AG04450 (cell line): Measurements from ENCODE around the gene KSR2. TPM values are rescaled to one million over a fixed set of nuclear protein-coding genes. Genes with fewer than 3 reads are reported as not detected.

Source experiments
- CTCF ChIA-PET: fragments of 300-600, 350-600 bp; formaldehyde crosslinking; extraction: SDS; loops from one replicate; lab custom pipeline; 2022; ENCODE audit warnings: antibody characterized with exemption, inconsistent platforms; lab: Charles Lee
- POLR2A ChIA-PET: fragments of 350-600 bp; formaldehyde crosslinking; extraction: SDS; loops from one replicate; lab custom pipeline; 2021; ENCODE audit warnings: antibody characterized with exemption, inconsistent platforms; lab: Yijun Ruan, JAX
- DNase-seq: peaks from one replicate; pipeline ENCODE4 v3.0.0-alpha.2; 2011; ENCODE audit warnings: low read depth, low spot score
- H3K27ac ChIP-seq: one replicate; pipeline ENCODE4 v1.5.1; 2012; ENCODE audit warnings: low read depth, low read length, control low read depth
- H3K27me3 ChIP-seq: one replicate; pipeline ENCODE4 v1.6.0; 2012; ENCODE audit warnings: low read length; ENCODE audit not compliant: control insufficient read depth, insufficient read depth
- H3K4me3 ChIP-seq: 2 replicates; pipeline ENCODE4 v1.5.1; 2011; ENCODE audit warnings: mild to moderate bottlenecking, low read depth, low read length, control low read depth
- H3K9me3 ChIP-seq: 2 replicates; pipeline ENCODE4 v1.5.1; 2012; ENCODE audit warnings: low read length; ENCODE audit not compliant: control insufficient read depth, insufficient read depth
- polyA plus RNA-seq: library from polyadenylated mRNA; depleted of rRNA; stranded (reverse); fragments of >200 nt; gene quantifications from 2 replicates; pipeline ENCODE4 v1.2.3, GENCODE V29; 2011
- TF ChIP-seq, protein P1 (sequence below): IDR thresholded peaks from 2 replicates; pipeline ENCODE4 v1.5.1; 2011; ENCODE audit warnings: low read depth, low read length, control low read depth, inconsistent platforms

KSR2 gene
- polyA plus RNA-seq, 1 experiment = not detected

- POLR2A ChIA-PET = no interaction called here
These were observed 454.8 kb downstream of the KSR2 start for GRCh38 chr12:117514016-117514415.

GRCh38 chr12:117513353-117513752, 455.4 kb downstream of the KSR2 start:
- ChIA-PET CTCF (no interaction called here), POLR2A (no interaction called here)
- no peaks in the 10 kb centered on the region for H3K27me3 ChIP-seq
- TF ChIP-seq, protein P1, sequence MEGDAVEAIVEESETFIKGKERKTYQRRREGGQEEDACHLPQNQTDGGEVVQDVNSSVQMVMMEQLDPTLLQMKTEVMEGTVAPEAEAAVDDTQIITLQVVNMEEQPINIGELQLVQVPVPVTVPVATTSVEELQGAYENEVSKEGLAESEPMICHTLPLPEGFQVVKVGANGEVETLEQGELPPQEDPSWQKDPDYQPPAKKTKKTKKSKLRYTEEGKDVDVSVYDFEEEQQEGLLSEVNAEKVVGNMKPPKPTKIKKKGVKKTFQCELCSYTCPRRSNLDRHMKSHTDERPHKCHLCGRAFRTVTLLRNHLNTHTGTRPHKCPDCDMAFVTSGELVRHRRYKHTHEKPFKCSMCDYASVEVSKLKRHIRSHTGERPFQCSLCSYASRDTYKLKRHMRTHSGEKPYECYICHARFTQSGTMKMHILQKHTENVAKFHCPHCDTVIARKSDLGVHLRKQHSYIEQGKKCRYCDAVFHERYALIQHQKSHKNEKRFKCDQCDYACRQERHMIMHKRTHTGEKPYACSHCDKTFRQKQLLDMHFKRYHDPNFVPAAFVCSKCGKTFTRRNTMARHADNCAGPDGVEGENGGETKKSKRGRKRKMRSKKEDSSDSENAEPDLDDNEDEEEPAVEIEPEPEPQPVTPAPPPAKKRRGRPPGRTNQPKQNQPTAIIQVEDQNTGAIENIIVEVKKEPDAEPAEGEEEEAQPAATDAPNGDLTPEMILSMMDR = no peak
- H3K27ac ChIP-seq = no peak overlapping the region
- DNase-seq = no peak
- H3K4me3 ChIP-seq = no peak overlapping the region
- H3K9me3 ChIP-seq = peaks cover 17% of the 10 kb centered on the region; the same call in 1 of the 2 replicates

More at GRCh38 chr12:117514016-117514415, 454.8 kb downstream of the KSR2 start:
- TF ChIP-seq, protein P1 = no peak
- H3K9me3 ChIP-seq = peaks cover 23% of the 10 kb centered on the region; the same call in 1 of the 2 replicates
- H3K4me3 ChIP-seq = no peak overlapping the region
- no peak for DNase-seq
- CTCF ChIA-PET = no interaction called here
- no peaks in the 10 kb centered on the region for H3K27me3 ChIP-seq
- H3K27ac ChIP-seq = no peak overlapping the region

DNA sequence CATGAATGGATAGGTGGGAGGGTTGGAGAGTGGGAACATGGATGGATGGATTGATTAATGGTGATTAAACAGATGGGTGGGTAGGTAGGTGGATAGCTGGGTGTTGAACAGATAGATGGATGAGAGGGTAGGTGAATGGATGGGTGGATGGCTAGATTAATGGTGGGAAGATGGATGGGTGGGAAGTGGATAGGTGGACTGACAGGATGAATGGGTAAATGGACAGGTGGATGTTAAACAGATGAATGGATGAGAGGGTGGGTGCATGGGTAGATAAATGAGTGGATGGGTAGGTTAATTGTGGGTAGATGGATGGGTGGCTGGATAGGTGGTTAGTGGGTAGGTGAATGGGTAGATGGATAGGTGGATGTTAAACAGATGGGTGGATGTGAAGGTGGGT, 460.3 kb downstream of the KSR2 start:
- H3K27ac ChIP-seq = no peak overlapping the region
- H3K4me3 ChIP-seq = no peak overlapping the region
- POLR2A ChIA-PET = no interaction called here
- TF ChIP-seq, protein P1 = no peak
- DNase-seq = no peak
- no peaks in the 10 kb centered on the region for H3K27me3 ChIP-seq
- H3K9me3 ChIP-seq = peaks cover 12% of the 10 kb centered on the region; the same call in 1 of the 2 replicates
- CTCF ChIA-PET = no interaction called here

GRCh38 chr12:117507548-117507947, 461.2 kb downstream of the KSR2 start:
- Histone ChIP-seq H3K4me3 (no peak overlapping the region), H3K9me3 (peaks cover 12% of the 10 kb centered on the region; the same call in 1 of the 2 replicates), H3K27ac (no peak overlapping the region), H3K27me3 (no peaks in the 10 kb centered on the region)
- DNase-seq = no peak
- TF ChIP-seq, protein P1 = no peak
- POLR2A ChIA-PET = no interaction called here
- CTCF ChIA-PET = no interaction called here

- no peak for DNase-seq
- ChIA-PET POLR2A (no interaction called here), CTCF (no interaction called here)
- TF ChIP-seq, protein P1 = no peak
- H3K4me3 ChIP-seq = no peak overlapping the region
- peaks cover 12% of the 10 kb centered on the region; the same call in 1 of the 2 replicates for H3K9me3 ChIP-seq
- H3K27me3 ChIP-seq = no peaks in the 10 kb centered on the region
- H3K27ac ChIP-seq = no peak overlapping the region
These were observed 462.5 kb downstream of the KSR2 start for GRCh38 chr12:117506333-117506732.
